ENCODE measurements around the gene RHOB.
"Not testable (repeated sequence)": the region's sequence is repeated elsewhere in the genome, so short reads cannot be mapped to it uniquely, and the experiment has no call there.

The RHOB gene

GRCh38 chr2:20423359-20423758 lies 23.5 kb upstream of the RHOB start:
- DNase-seq, result no peak

GRCh38 chr2:20423847-20424246 lies 23.0 kb upstream of the RHOB start:
- DNase-seq, result no peak

- no peak for DNase-seq
These were observed 22.3 kb upstream of the RHOB start for GRCh38 chr2:20424300-20425290.

- no peak for DNase-seq
These were observed 21.4 kb upstream of the RHOB start for GRCh38 chr2:20425371-20425881.

- DNase-seq, result no peak
These were observed 21.0 kb upstream of the RHOB start for GRCh38 chr2:20425884-20426283.

GRCh38 chr2:20427931-20428526 lies 18.8 kb upstream of the RHOB start:
- DNase-seq, result no peak

- DNase-seq, result no peak
These were observed 18.0 kb upstream of the RHOB start for GRCh38 chr2:20428717-20429490.

GRCh38 chr2:20429528-20429927 lies 17.3 kb upstream of the RHOB start:
- no peak for DNase-seq

- no peak for DNase-seq
These were observed 16.8 kb upstream of the RHOB start for GRCh38 chr2:20430035-20430434.

- DNase-seq, result no peak
These were observed 16.2 kb upstream of the RHOB start for GRCh38 chr2:20430461-20431300.

GRCh38 chr2:20431301-20431698 lies 15.6 kb upstream of the RHOB start:
- no peak for DNase-seq

- no peak for DNase-seq
These were observed 15.1 kb upstream of the RHOB start for GRCh38 chr2:20431772-20432171.

- no peak for DNase-seq
These were observed 14.2 kb upstream of the RHOB start for GRCh38 chr2:20432714-20433113.

- no peak for DNase-seq
These were observed 13.6 kb upstream of the RHOB start for GRCh38 chr2:20433249-20433648.

- no peak for DNase-seq
These were observed 12.8 kb upstream of the RHOB start for GRCh38 chr2:20433946-20434553.

GRCh38 chr2:20434588-20435294 lies 12.1 kb upstream of the RHOB start:
- no peak for DNase-seq

GRCh38 chr2:20435456-20435855 lies 11.4 kb upstream of the RHOB start:
- DNase-seq, result not testable (repeated sequence)

GRCh38 chr2:20436716-20437470 lies 10.0 kb upstream of the RHOB start:
- DNase-seq, result no peak

GRCh38 chr2:20438334-20439192 lies 8.3 kb upstream of the RHOB start:
- DNase-seq, result no peak

- no peak for DNase-seq
These were observed 7.7 kb upstream of the RHOB start for GRCh38 chr2:20439193-20439475.

Measured in NCI-H1417 treated with DMSO at 0.1 percent for 48 hours (cell line).